HG03558 (cell line): ENCODE data around the gene IL2RA.
"Not testable (repeated sequence)": the region's sequence is repeated elsewhere in the genome, so short reads cannot be mapped to it uniquely, and the experiment has no call there.

Source experiments
- ATAC-seq: cut with Tn5 transposase; IDR thresholded peaks from one replicate; pipeline ENCODE4 v1.9.1; 2021; ENCODE audit warnings: moderate number of reproducible peaks; ENCODE audit not compliant: unreplicated experiment; ENCODE audit errors: extremely low read depth

Gene IL2RA

DNA sequence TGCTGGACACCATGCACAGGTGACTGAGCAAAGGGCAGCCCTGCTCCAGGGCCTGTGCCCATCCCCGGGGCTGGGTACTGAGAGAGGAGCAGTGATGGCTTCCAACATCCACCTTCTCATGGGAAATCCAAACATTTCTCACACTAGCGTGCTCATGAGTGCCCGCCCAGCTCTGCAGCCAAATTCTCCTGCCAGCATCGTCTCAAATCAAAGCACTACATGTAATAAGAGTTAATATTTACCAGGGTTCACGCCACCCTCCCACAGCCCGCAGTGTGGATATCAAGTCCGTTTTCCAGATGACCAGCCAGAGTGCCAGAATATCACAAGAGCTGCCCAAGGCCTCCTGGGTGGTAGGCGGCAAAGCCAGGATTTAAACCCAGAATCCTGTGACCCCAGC, 96.9 kb downstream of the IL2RA start:
- no peak for ATAC-seq

GRCh38 chr10:5964736-5965135, 97.4 kb downstream of the IL2RA start:
- ATAC-seq: no peak

GRCh38 chr10:5963591-5963990, 98.6 kb downstream of the IL2RA start:
- no peak for ATAC-seq

- no peak for ATAC-seq
Observed at GRCh38 chr10:5963071-5963470, 99.1 kb downstream of the IL2RA start.

GRCh38 chr10:5962358-5962940, 99.7 kb downstream of the IL2RA start:
- not testable (repeated sequence) for ATAC-seq

- ATAC-seq: no peak
Observed at GRCh38 chr10:5961405-5962100, 100.6 kb downstream of the IL2RA start.

- not testable (repeated sequence) for ATAC-seq
Observed at GRCh38 chr10:5960973-5961275, 101.2 kb downstream of the IL2RA start.
